ENCODE data around the gene EPB41L2.
"Not testable (repeated sequence)": the region's sequence is repeated elsewhere in the genome, so short reads cannot be mapped to it uniquely, and the experiment has no call there.

Gene EPB41L2

DNA sequence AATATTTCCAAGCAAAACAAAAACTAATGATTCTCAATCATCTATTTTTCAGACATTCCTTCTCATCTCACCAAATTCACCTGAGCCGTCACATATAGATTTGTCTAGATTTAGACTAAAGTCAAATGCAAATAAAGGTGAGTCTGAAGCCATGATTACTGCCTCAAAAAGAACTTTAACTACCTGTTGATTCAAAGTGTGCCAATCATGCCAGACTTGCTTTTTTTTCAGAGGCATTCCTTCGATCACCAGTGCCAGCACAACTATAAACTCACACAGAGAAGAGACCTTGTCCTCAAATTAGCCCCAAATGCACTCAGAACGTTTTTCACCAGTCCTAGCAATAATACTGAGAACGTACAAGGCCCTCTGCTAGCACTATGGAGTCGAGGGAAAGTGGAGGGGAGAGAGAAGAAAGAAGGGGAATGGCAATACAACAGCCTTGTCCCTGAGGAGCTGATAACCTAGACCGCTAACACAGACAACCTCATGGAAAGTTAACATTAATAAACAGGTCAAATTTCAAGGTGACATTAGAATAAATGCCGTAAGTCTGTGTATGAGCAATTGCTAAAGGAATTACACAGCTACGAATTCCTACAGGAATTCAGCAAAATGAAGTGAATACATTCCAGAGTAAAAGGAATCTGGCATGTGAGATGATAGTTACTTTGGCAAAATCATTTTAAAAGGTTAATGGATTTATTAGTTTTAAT, 60.9 kb downstream of the EPB41L2 start:
- no peak for DNase-seq

DNA sequence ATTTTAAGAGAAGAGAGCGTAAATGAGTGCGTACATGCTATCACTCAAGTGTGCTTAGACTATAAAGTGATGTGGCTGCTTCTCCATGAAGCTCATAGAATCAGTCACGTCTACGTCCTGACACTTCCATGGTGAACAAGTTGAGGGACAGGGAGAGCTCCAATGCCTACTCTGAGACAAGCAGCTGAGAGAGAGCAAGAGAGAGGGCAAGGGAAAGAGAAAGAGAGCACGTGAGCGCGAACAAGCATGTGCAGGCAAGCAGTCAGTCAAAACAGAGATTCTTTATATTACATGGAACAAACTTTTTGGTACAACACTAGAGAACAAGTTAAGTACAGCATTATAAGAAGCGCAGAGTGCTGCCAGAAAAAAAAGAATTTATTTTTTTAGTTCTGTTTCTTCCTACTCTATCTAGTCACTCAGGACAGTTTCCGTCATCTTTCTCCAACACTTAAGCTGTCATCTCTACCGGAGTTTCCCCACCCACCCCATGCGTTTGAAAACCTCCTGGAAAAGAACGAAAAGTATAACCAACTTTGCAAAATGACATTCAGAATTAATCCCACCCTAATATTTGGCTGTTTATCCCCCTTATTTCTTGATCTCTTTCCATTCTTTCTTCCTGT, 61.8 kb downstream of the EPB41L2 start:
- no peak for DNase-seq

GRCh38 chr6:131000544-131000943, 62.5 kb downstream of the EPB41L2 start:
- DNase-seq, result no peak

GRCh38 chr6:130997061-130997753, 65.8 kb downstream of the EPB41L2 start:
- no peak for DNase-seq

- DNase-seq, result no peak
These were observed 66.4 kb downstream of the EPB41L2 start for GRCh38 chr6:130996635-130997034.

DNA sequence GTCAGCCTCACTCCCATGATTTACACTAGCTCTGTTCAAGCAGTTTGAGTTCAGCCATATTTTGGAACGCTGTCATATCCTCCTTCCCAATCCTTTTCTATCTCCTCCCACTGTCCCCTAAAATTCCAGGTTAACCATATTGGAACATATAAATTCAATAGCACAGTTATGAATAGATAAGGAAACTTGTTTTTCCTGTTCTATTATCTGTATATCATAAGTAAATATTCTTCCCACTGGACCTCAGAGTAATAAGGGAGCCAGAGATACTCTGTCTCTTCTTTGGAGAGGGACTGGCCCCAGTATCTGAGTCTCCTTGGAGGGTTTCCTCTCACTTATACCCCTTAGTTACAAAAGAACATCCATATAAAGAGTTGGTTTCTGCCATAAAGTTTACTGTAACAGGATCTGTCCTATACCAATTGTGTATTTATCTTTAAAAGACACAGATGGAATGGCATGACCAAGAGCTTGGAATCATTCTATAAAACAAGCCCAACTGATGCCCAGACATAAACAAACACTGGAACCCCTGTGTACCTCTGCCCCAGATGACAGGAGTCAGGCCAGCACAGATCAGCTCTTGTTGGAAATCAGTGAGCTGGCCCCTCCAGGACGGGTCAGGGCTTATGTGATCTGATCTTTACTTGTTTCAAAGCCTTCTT, 67.1 kb downstream of the EPB41L2 start:
- DNase-seq, result no peak

GRCh38 chr6:130994319-130995097, 68.5 kb downstream of the EPB41L2 start:
- no peak for DNase-seq

GRCh38 chr6:130993292-130993765, 69.7 kb downstream of the EPB41L2 start:
- no peak for DNase-seq

GRCh38 chr6:130991422-130992137, 71.5 kb downstream of the EPB41L2 start:
- DNase-seq, result no peak

- DNase-seq, result not testable (repeated sequence)
These were observed 75.5 kb downstream of the EPB41L2 start for GRCh38 chr6:130987539-130987938.

DNA sequence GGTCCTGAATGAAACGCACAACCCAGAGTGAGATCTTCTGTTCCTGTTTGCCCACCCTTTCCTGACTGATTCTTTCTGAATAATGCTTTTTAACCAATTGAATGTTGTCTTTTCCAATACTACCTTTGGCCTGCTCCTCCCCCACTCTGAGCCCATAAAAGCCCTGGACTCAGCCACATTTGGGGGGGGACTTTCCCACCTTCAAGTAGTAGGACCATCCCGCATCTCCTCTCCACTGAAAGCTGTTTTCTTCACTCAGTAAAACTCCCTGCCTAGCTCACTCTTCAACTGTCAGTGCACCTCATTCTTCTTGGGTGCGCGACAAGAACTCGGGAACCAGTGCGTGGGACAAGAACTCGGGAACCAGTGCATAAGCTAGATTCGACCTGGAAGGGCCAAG, 77.9 kb downstream of the EPB41L2 start:
- no peak for DNase-seq

- DNase-seq, result no peak
These were observed 80.0 kb downstream of the EPB41L2 start for GRCh38 chr6:130982941-130983456.

DNA sequence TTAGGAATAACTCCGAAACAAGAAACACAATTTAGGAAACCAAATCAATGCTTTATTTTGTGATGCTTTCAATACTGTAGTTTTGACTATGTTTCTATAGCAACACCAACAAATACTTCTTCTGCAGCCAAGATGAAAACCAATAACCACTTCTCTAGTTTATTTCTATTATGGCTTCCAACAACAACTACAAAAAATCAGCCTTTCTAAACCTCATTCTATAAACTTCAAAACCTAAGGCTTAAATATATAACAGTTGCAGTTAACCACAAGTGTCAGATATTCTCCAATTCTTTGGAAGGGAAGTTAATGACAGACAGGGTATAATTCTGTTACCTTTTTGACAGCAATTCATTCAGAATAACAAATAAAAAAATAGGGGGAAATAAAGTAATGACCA, 80.9 kb downstream of the EPB41L2 start:
- DNase-seq, result no peak

DNA sequence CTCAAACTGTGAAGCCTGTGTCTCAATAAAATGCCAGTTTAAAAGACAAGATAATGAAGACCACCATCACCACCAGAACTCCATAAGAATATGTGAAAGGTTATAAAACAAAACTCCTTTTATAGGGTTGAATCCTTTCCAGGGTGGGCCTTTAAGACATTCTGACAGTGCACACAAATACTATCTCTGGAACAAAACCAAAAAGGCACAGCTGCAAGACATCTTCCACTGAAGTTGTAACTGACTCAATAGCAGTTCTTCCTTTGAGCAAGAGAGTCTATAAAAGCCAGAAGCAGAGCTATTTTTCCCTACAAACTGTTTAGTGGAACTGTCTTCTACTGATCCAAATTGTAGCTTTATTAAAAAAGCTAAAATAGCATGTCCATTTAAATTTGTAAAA, 81.6 kb downstream of the EPB41L2 start:
- no peak for DNase-seq

GRCh38 chr6:130980310-130981032, 82.6 kb downstream of the EPB41L2 start:
- no peak for DNase-seq

GRCh38 chr6:130978660-130979396, 84.2 kb downstream of the EPB41L2 start:
- no peak for DNase-seq

DNA sequence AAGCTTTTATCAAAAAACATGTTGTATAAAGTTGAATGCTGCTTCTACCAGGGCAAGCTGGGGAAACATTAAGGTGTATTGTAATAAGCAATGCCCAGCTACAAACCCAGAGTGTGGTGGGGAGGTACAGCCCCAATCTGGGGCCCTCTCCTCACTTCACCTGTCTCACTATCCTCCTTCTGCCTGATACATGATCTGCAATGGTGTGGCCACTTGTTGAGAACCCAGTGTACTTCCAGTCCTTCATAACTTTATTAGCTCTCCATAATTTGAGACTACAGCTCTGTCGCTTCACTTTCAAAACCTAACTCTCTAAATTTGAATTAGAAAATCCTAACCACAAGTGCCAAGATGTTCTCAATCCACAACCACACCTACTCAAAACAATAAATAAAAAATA, 84.9 kb downstream of the EPB41L2 start:
- no peak for DNase-seq

- no peak for DNase-seq
These were observed 87.7 kb downstream of the EPB41L2 start for GRCh38 chr6:130975325-130975724.

- DNase-seq, result no peak
These were observed 89.3 kb downstream of the EPB41L2 start for GRCh38 chr6:130973521-130974277.
